Esophagus (tissue), 2 donors: Measurements from ENCODE around the gene KCMF1. TPM values are rescaled to one million over a fixed set of nuclear protein-coding genes. Genes with fewer than 3 reads are reported as not detected.
"Not testable (repeated sequence)": the region's sequence is repeated elsewhere in the genome, so short reads cannot be mapped to it uniquely, and the experiment has no call there.

Source experiments
- H3K27ac ChIP-seq, 2 donors: one replicate each; pipeline ENCODE4 v1.5.1; 2013; ENCODE audit warnings: low read depth in 2 of 2, mild to moderate bottlenecking in 2 of 2, inconsistent platforms in 1 of 2, low read length in 1 of 2, moderate library complexity in 1 of 2
- H3K27me3 ChIP-seq, 2 donors: one replicate each; pipeline ENCODE4 v1.6.1; 2013; ENCODE audit warnings: low read length in 2 of 2, control low read depth in 1 of 2, mild to moderate bottlenecking in 1 of 2; ENCODE audit not compliant: insufficient read depth in 2 of 2, control insufficient read depth in 1 of 2
- H3K36me3 ChIP-seq, 2 donors: one replicate each; pipeline ENCODE4 v1.6.1; 2013; ENCODE audit warnings: low read length in 1 of 2; ENCODE audit not compliant: control insufficient read depth in 2 of 2, insufficient read depth in 2 of 2
- H3K4me1 ChIP-seq, 2 donors: one replicate each; pipeline ENCODE4 v1.6.1; 2013; ENCODE audit warnings: low read length in 1 of 2; ENCODE audit not compliant: control insufficient read depth in 2 of 2, insufficient read depth in 2 of 2
- H3K4me3 ChIP-seq, 2 donors: one replicate each; pipeline ENCODE4 v1.5.1; 2013; ENCODE audit warnings: low read length in 2 of 2, mild to moderate bottlenecking in 2 of 2, low read depth in 1 of 2, moderate library complexity in 1 of 2
- H3K9me3 ChIP-seq, 2 donors: one replicate each; pipeline ENCODE4 v1.6.1; 2013; ENCODE audit warnings: mild to moderate bottlenecking in 2 of 2, low read depth in 1 of 2, low read length in 1 of 2, moderate library complexity in 1 of 2; ENCODE audit not compliant: control insufficient read depth in 2 of 2, insufficient read depth in 1 of 2
- WGBS, 2 donors: extraction: QIAGEN DNeasy Blood & Tissue Kit; methylation state at CpG; one replicate each; pipeline ENCODE4 v1.1.7; 2013; 5-methylcytosine and 5-hydroxymethylcytosine counted together
- polyA plus RNA-seq, 2 donors: library from polyadenylated mRNA; stranded (reverse); fragments of 200-250 nt; gene quantifications; one replicate each; pipeline ENCODE4 v1.2.3, GENCODE V29; 2013
- donor health status: healthy with polysubstance abuse.
- donor health status: Bipolar disorder and iron deficiency.

KCMF1 gene
- polyA plus RNA-seq, 2 donors: 33.7 to 52.7 TPM

DNA sequence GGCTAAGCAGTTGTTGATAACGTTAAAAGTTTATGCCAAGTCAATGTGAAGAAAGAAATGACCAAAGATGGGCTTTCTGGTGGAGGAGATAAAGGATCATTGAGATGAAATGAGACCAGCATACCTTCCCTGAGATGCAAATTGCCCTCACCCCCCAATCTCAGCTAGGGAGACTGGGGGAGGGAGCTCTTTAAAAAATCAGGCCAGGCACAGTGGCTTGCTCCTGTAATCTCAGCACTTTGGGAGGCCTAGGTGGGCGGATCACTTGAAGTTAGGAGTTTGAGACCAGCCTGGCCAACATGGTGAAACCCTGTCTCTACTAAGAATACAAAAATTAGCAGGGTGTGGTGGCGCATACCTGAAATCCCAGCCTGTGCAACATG is 30.9 kb upstream of the KCMF1 start:
- no peaks in the 10 kb centered on the region for H3K27me3 ChIP-seq
- no peak overlapping the region for H3K4me3 ChIP-seq
- H3K27ac ChIP-seq: no peak overlapping the region
- H3K9me3 ChIP-seq: no peaks in the 10 kb centered on the region
- no peaks in the 10 kb centered on the region for H3K4me1 ChIP-seq
- WGBS, 2 donors: 73 to 74% methylated on average over 3 of the region's 3 CpGs
- H3K36me3 ChIP-seq: no peaks in the 10 kb centered on the region

- Histone ChIP-seq H3K9me3 (no peaks in the 10 kb centered on the region), H3K4me3 (no peak overlapping the region), H3K27me3 (no peaks in the 10 kb centered on the region), H3K36me3 (no peaks in the 10 kb centered on the region), H3K4me1 (no peaks in the 10 kb centered on the region), H3K27ac (no peak overlapping the region)
- WGBS, 2 donors: 79 to 86% methylated on average over 3 of the region's 3 CpGs
These were observed 30.0 kb upstream of the KCMF1 start for GRCh38 chr2:84940831-84941412.

- Histone ChIP-seq H3K27ac (no peak overlapping the region), H3K36me3 (no peaks in the 10 kb centered on the region), H3K27me3 (no peaks in the 10 kb centered on the region), H3K4me3 (no peak overlapping the region), H3K4me1 (no peaks in the 10 kb centered on the region), H3K9me3 (no peaks in the 10 kb centered on the region)
- 93 to 96% methylated on average over 2 of the region's 2 CpGs for WGBS, 2 donors
These were observed 28.8 kb upstream of the KCMF1 start for GRCh38 chr2:84942166-84942565.

DNA sequence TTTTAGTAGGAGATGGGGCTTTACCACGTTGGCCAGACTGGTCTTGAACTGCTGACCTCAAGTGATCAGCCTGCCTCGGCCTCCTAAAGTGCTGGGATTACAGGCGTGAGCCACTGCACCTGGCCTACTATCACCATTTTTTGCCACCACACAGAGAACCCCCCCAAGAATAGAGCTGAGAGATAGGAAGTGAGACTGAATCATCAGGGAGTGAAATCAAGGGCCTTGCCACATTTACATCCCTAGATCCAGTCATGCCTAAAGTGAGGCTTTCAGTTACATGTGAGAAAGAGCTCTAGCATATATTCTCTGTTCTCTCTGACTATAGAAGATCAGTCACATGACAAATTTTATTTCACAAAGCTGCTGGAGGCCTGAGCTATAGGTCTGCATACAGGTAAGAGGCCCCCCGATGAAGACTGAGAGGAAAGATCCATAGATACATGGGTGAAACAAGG is 28.0 kb upstream of the KCMF1 start:
- Histone ChIP-seq H3K9me3 (no peaks in the 10 kb centered on the region), H3K36me3 (no peaks in the 10 kb centered on the region), H3K4me3 (no peak overlapping the region), H3K27ac (no peak overlapping the region), H3K4me1 (no peaks in the 10 kb centered on the region), H3K27me3 (no peaks in the 10 kb centered on the region)
- WGBS, 2 donors: 77% methylated on average over 4 of the region's 4 CpGs

- Histone ChIP-seq H3K27ac (no peak overlapping the region), H3K4me3 (no peak overlapping the region), H3K4me1 (no peaks in the 10 kb centered on the region), H3K36me3 (no peaks in the 10 kb centered on the region), H3K9me3 (no peaks in the 10 kb centered on the region), H3K27me3 (no peaks in the 10 kb centered on the region)
- 85 to 91% methylated on average over 7 of the region's 7 CpGs for WGBS, 2 donors
These were observed 26.6 kb upstream of the KCMF1 start for GRCh38 chr2:84944295-84944909.

DNA sequence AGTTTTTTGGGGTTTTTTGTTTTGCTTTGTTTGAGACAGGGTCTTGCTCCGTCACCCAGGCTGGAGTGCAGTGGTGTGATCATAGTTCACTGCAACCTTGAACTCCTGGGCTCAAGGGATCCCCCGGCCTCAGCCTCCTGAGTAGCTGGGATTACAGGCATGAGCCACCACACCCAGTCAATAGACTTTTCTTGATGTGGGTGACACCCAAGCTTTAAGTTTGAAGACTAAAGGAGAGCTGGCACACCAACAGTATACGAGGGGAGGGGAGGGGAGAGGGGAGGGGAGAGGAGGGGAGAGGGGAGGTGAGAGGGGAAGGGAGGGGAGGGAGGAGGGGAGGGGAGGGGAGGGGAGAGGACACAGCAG is 25.1 kb upstream of the KCMF1 start:
- H3K27me3 ChIP-seq, H3K4me1 ChIP-seq, H3K9me3 ChIP-seq, H3K36me3 ChIP-seq, H3K4me3 ChIP-seq: not testable (repeated sequence)
- 51 to 70% methylated on average over 2 to 3 of the region's 3 CpGs for WGBS, 2 donors
- peak overlapping the region; percentile 87 to 89 for H3K27ac ChIP-seq

- H3K27ac ChIP-seq: peak overlapping the region; percentile 87 to 93
- H3K4me3 ChIP-seq: no peak overlapping the region
- H3K9me3 ChIP-seq: no peaks in the 10 kb centered on the region
- 48 to 64% methylated on average over 12 of the region's 12 CpGs for whole genome bisulfite sequencing, 2 donors
- H3K36me3 ChIP-seq: no peaks in the 10 kb centered on the region
- no peaks in the 10 kb centered on the region for H3K27me3 ChIP-seq
- H3K4me1 ChIP-seq: no peaks in the 10 kb centered on the region
These were observed 24.6 kb upstream of the KCMF1 start for GRCh38 chr2:84946204-84947009.

DNA sequence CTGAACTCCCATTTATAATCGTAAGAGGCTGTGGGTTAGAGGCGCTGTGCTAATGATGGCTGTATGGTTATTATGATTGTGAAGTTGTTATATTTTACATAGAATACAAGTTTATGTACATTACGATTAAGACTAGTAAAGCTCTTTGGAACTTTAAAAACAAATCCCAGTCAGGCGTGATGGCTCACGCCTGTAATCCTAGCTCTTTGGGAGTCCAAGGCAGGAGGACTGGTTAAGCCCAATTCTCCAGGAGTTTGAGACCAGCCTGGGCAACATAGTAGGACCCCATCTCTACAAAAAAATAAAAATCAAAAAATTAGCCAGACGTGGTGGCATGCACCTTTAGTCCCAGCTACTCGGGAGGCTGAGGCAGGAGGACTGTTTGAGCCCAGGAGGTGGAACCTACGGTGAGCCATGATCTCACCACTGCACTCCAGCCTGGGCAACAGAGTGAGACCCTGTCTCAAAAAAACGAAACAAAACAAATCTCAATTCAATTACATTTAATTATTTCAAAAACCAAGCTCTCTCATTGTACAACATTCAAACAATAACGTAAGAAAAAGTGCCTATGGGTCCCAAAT is 23.9 kb upstream of the KCMF1 start:
- no peaks in the 10 kb centered on the region for H3K36me3 ChIP-seq
- no peaks in the 10 kb centered on the region for H3K9me3 ChIP-seq
- no peaks in the 10 kb centered on the region for H3K4me1 ChIP-seq
- H3K27ac ChIP-seq: peak overlapping the region; percentile 87 to 93
- 81 to 85% methylated on average over 10 of the region's 10 CpGs for WGBS, 2 donors
- no peak overlapping the region for H3K4me3 ChIP-seq
- no peaks in the 10 kb centered on the region for H3K27me3 ChIP-seq

- H3K27me3 ChIP-seq: no peaks in the 10 kb centered on the region
- no peak overlapping the region for H3K4me3 ChIP-seq
- H3K9me3 ChIP-seq: no peaks in the 10 kb centered on the region
- peaks cover 0 to 3% of the 10 kb centered on the region in 2 donors for H3K4me1 ChIP-seq
- H3K27ac ChIP-seq: no peak overlapping the region
- H3K36me3 ChIP-seq: no peaks in the 10 kb centered on the region
- WGBS, 2 donors: 78 to 83% methylated on average over 3 of the region's 3 CpGs
These were observed 17.4 kb upstream of the KCMF1 start for GRCh38 chr2:84953535-84953934.
